IMR-90 (cell line): ENCODE data around the gene ALG1. TPM values are rescaled to one million over a fixed set of nuclear protein-coding genes. Genes with fewer than 3 reads are reported as not detected.

Source experiments
- ATAC-seq: fragments of 200-7000 bp; cut with Tn5 transposase; 2 replicates; pipeline ENCODE4 v1.9.1; 2020; ENCODE audit warnings: low read depth, mild to moderate bottlenecking, moderate library complexity
- BruUV-seq: library from RNA; stranded (reverse); fragments of 400-500 nt; replicated peaks from 2 replicates; lab custom pipeline; 2021; lab: Mats Ljungman, UMichigan
- CTCF ChIA-PET: fragments of 300-600 bp; formaldehyde crosslinking; extraction: SDS; loops from one replicate; lab custom pipeline; 2021; ENCODE audit warnings: antibody characterized with exemption; lab: Yijun Ruan, JAX
- POLR2A ChIA-PET: fragments of 300-600 bp; sonication (Branson Sonifier 250); formaldehyde crosslinking; loops from one replicate; lab custom pipeline; 2022; ENCODE audit warnings: antibody characterized with exemption; ENCODE audit not compliant: unreplicated experiment; lab: Charles Lee
- DNase-seq: peaks from one replicate; pipeline ENCODE4 v3.0.0; 2013
- H2AFZ ChIP-seq: replicated peaks from 2 replicates; pipeline ENCODE3; 2013; ENCODE audit warnings: low read length, mild to moderate bottlenecking; ENCODE audit not compliant: poor library complexity
- H2AK5ac ChIP-seq: 2 replicates; pipeline ENCODE4 v1.6.1; 2013; ENCODE audit warnings: low read depth, low read length, inconsistent platforms
- H2AK9ac ChIP-seq: replicated peaks from 2 replicates; pipeline ENCODE3; 2013; ENCODE audit warnings: mild to moderate bottlenecking, low read depth, low read length, moderate library complexity; ENCODE audit not compliant: poor library complexity
- H2BK120ac ChIP-seq: 2 replicates; pipeline ENCODE4 v1.6.1; 2013; ENCODE audit warnings: low read depth, low read length, inconsistent platforms
- H2BK15ac ChIP-seq: 3 replicates; pipeline ENCODE4 v1.6.1; 2013; ENCODE audit warnings: low read depth, low read length, inconsistent platforms
- H2BK20ac ChIP-seq: 2 replicates; pipeline ENCODE4 v1.6.1; 2013; ENCODE audit warnings: low read depth, mild to moderate bottlenecking, inconsistent platforms, low read length, moderate library complexity
- H2BK5ac ChIP-seq: 2 replicates; pipeline ENCODE4 v1.6.1; 2013; ENCODE audit warnings: mild to moderate bottlenecking, low read depth, low read length, inconsistent platforms; ENCODE audit not compliant: poor library complexity, severe bottlenecking
- H3K14ac ChIP-seq: replicated peaks from 2 replicates; pipeline ENCODE4 v1.6.1; 2013; ENCODE audit warnings: low read depth, low read length, inconsistent platforms
- H3K18ac ChIP-seq: 2 replicates; pipeline ENCODE4 v1.6.1; 2013; ENCODE audit warnings: low read depth, low read length, control low read depth
- H3K23ac ChIP-seq: 2 replicates; pipeline ENCODE4 v1.6.1; 2013; ENCODE audit warnings: low read depth, low read length, inconsistent platforms
- H3K27ac ChIP-seq: 2 replicates; pipeline ENCODE4 v1.5.1; 2013; ENCODE audit warnings: mild to moderate bottlenecking, control low read depth, low read length; ENCODE audit not compliant: insufficient read depth
- H3K27me3 ChIP-seq: 2 replicates; pipeline ENCODE4 v1.6.1; 2013; ENCODE audit warnings: low read length; ENCODE audit not compliant: control insufficient read depth, insufficient read depth
- H3K36me3 ChIP-seq: 2 replicates; pipeline ENCODE4 v1.6.1; 2013; ENCODE audit warnings: low read length, mixed read lengths; ENCODE audit not compliant: control insufficient read depth, insufficient read depth
- H3K4ac ChIP-seq: 2 replicates; pipeline ENCODE4 v1.6.1; 2013; ENCODE audit warnings: low read depth, low read length, inconsistent platforms
- H3K4me1 ChIP-seq: 2 replicates; pipeline ENCODE4 v1.6.1; 2013; ENCODE audit warnings: low read length, mixed read lengths; ENCODE audit not compliant: control insufficient read depth, insufficient read depth
- H3K4me2 ChIP-seq: 2 replicates; pipeline ENCODE4 v1.6.1; 2013; ENCODE audit warnings: low read depth, mild to moderate bottlenecking, control low read depth, low read length, moderate library complexity
- H3K4me3 ChIP-seq: 2 replicates; pipeline ENCODE4 v1.5.1; 2013; ENCODE audit warnings: low read depth, mild to moderate bottlenecking, control low read depth, low read length, moderate library complexity; ENCODE audit not compliant: insufficient read depth
- H3K56ac ChIP-seq: 2 replicates; pipeline ENCODE4 v1.6.1; 2013; ENCODE audit warnings: low read length, inconsistent platforms; ENCODE audit not compliant: insufficient read depth; ENCODE audit errors: extremely low read depth
- H3K79me1 ChIP-seq, 2 experiments: 2 replicates each; pipeline ENCODE4 v1.6.1; 2013; ENCODE audit warnings: low read length in 2 of 2, inconsistent platforms in 1 of 2, low read depth in 1 of 2
- H3K9ac ChIP-seq: 2 replicates; pipeline ENCODE4 v1.6.1; 2013; ENCODE audit warnings: low read depth, low read length, control low read depth
- H3K9me1 ChIP-seq: 2 replicates; pipeline ENCODE4 v1.6.1; 2013; ENCODE audit warnings: low read length, inconsistent platforms; ENCODE audit not compliant: insufficient read depth
- H3K9me3 ChIP-seq: 2 replicates; pipeline ENCODE4 v1.6.1; 2013; ENCODE audit warnings: low read length; ENCODE audit not compliant: control insufficient read depth, insufficient read depth
- H4K20me1 ChIP-seq: 2 replicates; pipeline ENCODE4 v1.6.1; 2013; ENCODE audit warnings: low read length, inconsistent platforms; ENCODE audit not compliant: insufficient read depth
- H4K5ac ChIP-seq: 2 replicates; pipeline ENCODE4 v1.6.1; 2013; ENCODE audit warnings: mild to moderate bottlenecking, low read depth, low read length, control low read depth
- H4K8ac ChIP-seq, 2 experiments: 2 replicates each; pipeline ENCODE4 v1.6.1; 2013; ENCODE audit warnings: low read depth in 2 of 2, low read length in 2 of 2, control low read depth in 1 of 2, inconsistent platforms in 1 of 2
- H4K91ac ChIP-seq: 2 replicates; pipeline ENCODE4 v1.6.1; 2013; ENCODE audit warnings: low read depth, low read length, inconsistent platforms; ENCODE audit not compliant: insufficient read depth
- BHLHE40 ChIP-seq: fragments of 150-350 bp; IDR thresholded peaks from 2 replicates; pipeline ENCODE4 v1.6.1; 2016; ENCODE audit warnings: mild to moderate bottlenecking, low read depth, low read length
- CEBPB ChIP-seq: IDR thresholded peaks from 2 replicates; pipeline ENCODE4 v1.6.1; 2012; ENCODE audit warnings: low read depth, low read length, improper control_type of control experiment
- CHD1 ChIP-seq: IDR thresholded peaks from 2 replicates; pipeline ENCODE4 v1.6.1; 2012; ENCODE audit warnings: low read depth, low read length, improper control_type of control experiment
- FOS ChIP-seq: fragments of 150-350 bp; IDR thresholded peaks from 2 replicates; pipeline ENCODE4 v1.6.1; 2016; ENCODE audit warnings: low read depth, low read length
- MAFK ChIP-seq: IDR thresholded peaks from 2 replicates; pipeline ENCODE4 v1.6.1; 2012; ENCODE audit warnings: low read depth, low read length, improper control_type of control experiment
- MAZ ChIP-seq: IDR thresholded peaks from 2 replicates; pipeline ENCODE4 v1.6.1; 2012; ENCODE audit warnings: low read depth, mild to moderate bottlenecking, low read length, improper control_type of control experiment, moderate library complexity, borderline replicate concordance
- MXI1 ChIP-seq: IDR thresholded peaks from 2 replicates; pipeline ENCODE4 v1.6.1; 2012; ENCODE audit warnings: low read depth, mild to moderate bottlenecking, low read length, moderate library complexity, borderline replicate concordance
- NFE2L2 ChIP-seq: fragments of 150-350 bp; IDR thresholded peaks from 2 replicates; pipeline ENCODE4 v1.6.1; 2016; ENCODE audit warnings: low read depth, mild to moderate bottlenecking, low read length
- POLR2A ChIP-seq: IDR thresholded peaks from 2 replicates; pipeline ENCODE4 v1.6.1; 2012; ENCODE audit warnings: mild to moderate bottlenecking, low read depth, low read length
- RAD21 ChIP-seq: IDR thresholded peaks from 2 replicates; pipeline ENCODE4 v1.6.1; 2012; ENCODE audit warnings: low read length, improper control_type of control experiment
- RCOR1 ChIP-seq: IDR thresholded peaks from 2 replicates; pipeline ENCODE4 v1.6.1; 2012; ENCODE audit warnings: mild to moderate bottlenecking, low read length, improper control_type of control experiment; ENCODE audit not compliant: insufficient replicate concordance
- RFX5 ChIP-seq: IDR thresholded peaks from 2 replicates; pipeline ENCODE4 v1.8.0; 2012; ENCODE audit warnings: low read depth, mild to moderate bottlenecking, low read length, moderate library complexity
- WGBS, 2 experiments: methylation state at CpG; one replicate each; pipeline versions ENCODE4 v1.1.5 to v1.1.7; 2013; ENCODE audit warnings: missing lambda C conversion rate in 2 of 2; ENCODE audit not compliant: insufficient read length in 1 of 2; ENCODE audit errors: extremely low coverage in 2 of 2; 5-methylcytosine and 5-hydroxymethylcytosine counted together
- dilution Hi-C: fragments of 300-500 bp; cut with HindIII; formaldehyde crosslinking; loops from one replicate; pipeline ENCODE4 v1.14.3; 2018; ENCODE audit warnings: low sequenced_read_pairs; ENCODE audit not compliant: unreplicated experiment
- in situ Hi-C: fragments of 300-500 bp; cut with MboI; formaldehyde crosslinking; loops from 3 replicates; pipeline ENCODE4 v1.14.3; 2019; ENCODE audit warnings: low sequenced_read_pairs, inconsistent platforms, mixed read lengths
- intact Hi-C: fragments of 100-400 bp; cut with micrococcal nuclease; formaldehyde crosslinking; loops from 2 replicates; pipeline ENCODE4 v1.10.0; 2022
- polyA plus RNA-seq, 3 experiments: library from polyadenylated mRNA; depleted of rRNA; stranded (reverse); fragments of >200 nt; gene quantifications; 2 replicates each; pipeline ENCODE4 v1.2.3, GENCODE V29; 2012; ENCODE audit warnings: low replicate concordance in 1 of 3
- total RNA-seq: library from RNA; depleted of rRNA; stranded (reverse); fragments of >200 nt; gene quantifications from 2 replicates; pipeline ENCODE4 v1.2.3, GENCODE V29; 2012
- TF ChIP-seq, protein P1 (sequence below): fragments of 150-350 bp; IDR thresholded peaks from 2 replicates; pipeline ENCODE4 v1.6.1; 2017; ENCODE audit warnings: mild to moderate bottlenecking, antibody characterized with exemption, low read length, low read depth
- TF ChIP-seq, protein P2 (sequence below): conservative IDR thresholded peaks from 2 replicates; pipeline ENCODE4 v1.5.1; 2012; ENCODE audit warnings: mild to moderate bottlenecking, low read depth, low read length, improper control_type of control experiment
- TF ChIP-seq, protein P3 (sequence below): fragments of 150-350 bp; IDR thresholded peaks from 2 replicates; pipeline ENCODE4 v1.6.1; 2016; ENCODE audit warnings: low read depth, mild to moderate bottlenecking, low read length, moderate library complexity, borderline replicate concordance

The ALG1 gene
- total and polyA plus RNA-seq, 2 of the 4 experiments (the other 2 are of a cell fraction): 30.9 to 41.0 TPM

DNA sequence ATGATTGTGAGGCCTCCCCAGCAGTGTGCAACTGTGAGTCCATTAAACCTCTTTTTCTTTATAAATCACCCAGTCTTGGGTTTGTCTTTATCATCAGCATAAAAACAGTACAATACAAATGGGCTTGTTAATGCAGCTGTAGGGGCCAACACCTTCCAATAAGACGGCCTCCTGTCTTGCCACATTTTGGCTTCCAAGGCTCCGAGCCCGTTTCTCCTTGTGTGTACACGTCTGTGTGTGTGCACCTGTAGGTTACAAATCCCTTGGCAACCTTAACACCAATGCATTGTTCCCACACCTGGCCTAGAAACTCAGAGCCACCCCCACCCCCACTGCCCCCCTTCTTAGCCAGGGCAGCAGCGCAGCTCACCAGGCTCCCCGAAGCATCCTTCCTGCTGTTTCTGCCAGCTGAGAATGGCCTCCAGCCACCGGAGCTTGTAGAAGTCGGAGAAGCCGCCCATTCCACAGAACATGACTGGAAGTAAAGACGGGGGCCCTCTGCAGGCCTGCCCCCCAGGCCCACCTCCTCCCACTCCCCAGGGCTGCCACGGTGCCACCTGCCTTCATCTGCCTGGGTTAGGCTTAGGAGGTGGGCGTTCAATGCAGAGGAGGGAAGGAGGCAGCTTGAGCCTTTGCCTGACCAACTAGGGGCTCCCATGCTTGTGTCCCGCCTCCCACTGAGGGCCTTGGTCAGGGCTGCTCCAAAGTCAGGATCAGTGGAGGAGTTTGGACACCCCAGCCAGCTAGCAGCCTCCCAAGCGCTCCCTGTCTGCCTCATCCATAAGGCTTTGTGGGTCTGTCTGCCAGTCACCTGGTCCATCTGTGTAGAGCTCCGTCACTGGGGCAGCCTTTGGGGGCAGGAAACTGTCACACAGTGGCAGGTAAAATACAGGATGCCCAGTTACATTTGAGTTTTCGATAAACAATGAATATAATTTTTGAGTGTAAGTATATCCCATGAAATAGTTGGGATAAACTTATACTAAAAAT, 16.5 kb upstream of the ALG1 start:
- Histone ChIP-seq H3K4me2 (no peak overlapping the region), H2AK5ac (no peak overlapping the region), H3K4me1 (no peaks in the 10 kb centered on the region), H3K9me1 (no peaks in the 10 kb centered on the region), H3K36me3 (no peaks in the 10 kb centered on the region), H3K18ac (no peak overlapping the region), H3K14ac (no peak overlapping the region), H2AFZ (no peak overlapping the region), H2AK9ac (no peak overlapping the region), H4K20me1 (no peaks in the 10 kb centered on the region), H2BK120ac (no peak overlapping the region), H2BK20ac (no peak overlapping the region), H3K9ac (no peak overlapping the region), H3K9me3 (no peaks in the 10 kb centered on the region), H3K27ac (no peak overlapping the region), H4K8ac (no peak overlapping the region), H3K4ac (no peak overlapping the region), H2BK5ac (no peak overlapping the region), H2BK15ac (no peak overlapping the region), H3K79me1 (no peaks in the 10 kb centered on the region), H3K23ac (no peak overlapping the region), H4K91ac (no peak overlapping the region), H3K56ac (no peak overlapping the region), H4K5ac (no peak overlapping the region), H3K4me3 (no peak overlapping the region), H3K27me3 (no peaks in the 10 kb centered on the region; the same call in none of the 2 replicates)
- ATAC-seq: no peak
- no peak for DNase-seq
- in situ Hi-C loops (no loop called here), intact Hi-C loops (no loop called here), dilution Hi-C loops (no loop called here)
- WGBS, 2 experiments: 83% methylated on average over 2 of the region's 16 CpGs; no CpG with 5 or more reads in 1 of the 2 experiments
- POLR2A ChIA-PET: no interaction called here
- no TSS peak for BruUV-seq
- CTCF ChIA-PET: no interaction called here
- TF ChIP-seq RFX5 (no peak), CEBPB (no peak), NFE2L2 (no peak), CHD1 (no peak), BHLHE40 (no peak), RAD21 (no peak), POLR2A (no peak), MXI1 (no peak), MAZ (no peak), MAFK (no peak), FOS (no peak), RCOR1 (no peak)
- TF ChIP-seq, protein P1, sequence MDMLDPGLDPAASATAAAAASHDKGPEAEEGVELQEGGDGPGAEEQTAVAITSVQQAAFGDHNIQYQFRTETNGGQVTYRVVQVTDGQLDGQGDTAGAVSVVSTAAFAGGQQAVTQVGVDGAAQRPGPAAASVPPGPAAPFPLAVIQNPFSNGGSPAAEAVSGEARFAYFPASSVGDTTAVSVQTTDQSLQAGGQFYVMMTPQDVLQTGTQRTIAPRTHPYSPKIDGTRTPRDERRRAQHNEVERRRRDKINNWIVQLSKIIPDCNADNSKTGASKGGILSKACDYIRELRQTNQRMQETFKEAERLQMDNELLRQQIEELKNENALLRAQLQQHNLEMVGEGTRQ: no peak
- TF ChIP-seq, protein P2, sequence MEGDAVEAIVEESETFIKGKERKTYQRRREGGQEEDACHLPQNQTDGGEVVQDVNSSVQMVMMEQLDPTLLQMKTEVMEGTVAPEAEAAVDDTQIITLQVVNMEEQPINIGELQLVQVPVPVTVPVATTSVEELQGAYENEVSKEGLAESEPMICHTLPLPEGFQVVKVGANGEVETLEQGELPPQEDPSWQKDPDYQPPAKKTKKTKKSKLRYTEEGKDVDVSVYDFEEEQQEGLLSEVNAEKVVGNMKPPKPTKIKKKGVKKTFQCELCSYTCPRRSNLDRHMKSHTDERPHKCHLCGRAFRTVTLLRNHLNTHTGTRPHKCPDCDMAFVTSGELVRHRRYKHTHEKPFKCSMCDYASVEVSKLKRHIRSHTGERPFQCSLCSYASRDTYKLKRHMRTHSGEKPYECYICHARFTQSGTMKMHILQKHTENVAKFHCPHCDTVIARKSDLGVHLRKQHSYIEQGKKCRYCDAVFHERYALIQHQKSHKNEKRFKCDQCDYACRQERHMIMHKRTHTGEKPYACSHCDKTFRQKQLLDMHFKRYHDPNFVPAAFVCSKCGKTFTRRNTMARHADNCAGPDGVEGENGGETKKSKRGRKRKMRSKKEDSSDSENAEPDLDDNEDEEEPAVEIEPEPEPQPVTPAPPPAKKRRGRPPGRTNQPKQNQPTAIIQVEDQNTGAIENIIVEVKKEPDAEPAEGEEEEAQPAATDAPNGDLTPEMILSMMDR: no peak
- TF ChIP-seq, protein P3, sequence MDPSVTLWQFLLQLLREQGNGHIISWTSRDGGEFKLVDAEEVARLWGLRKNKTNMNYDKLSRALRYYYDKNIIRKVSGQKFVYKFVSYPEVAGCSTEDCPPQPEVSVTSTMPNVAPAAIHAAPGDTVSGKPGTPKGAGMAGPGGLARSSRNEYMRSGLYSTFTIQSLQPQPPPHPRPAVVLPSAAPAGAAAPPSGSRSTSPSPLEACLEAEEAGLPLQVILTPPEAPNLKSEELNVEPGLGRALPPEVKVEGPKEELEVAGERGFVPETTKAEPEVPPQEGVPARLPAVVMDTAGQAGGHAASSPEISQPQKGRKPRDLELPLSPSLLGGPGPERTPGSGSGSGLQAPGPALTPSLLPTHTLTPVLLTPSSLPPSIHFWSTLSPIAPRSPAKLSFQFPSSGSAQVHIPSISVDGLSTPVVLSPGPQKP: no peak
